ENCODE results near the gene CBX8. TPM values are rescaled to one million over a fixed set of nuclear protein-coding genes. Genes with fewer than 3 reads are reported as not detected.

Gene CBX8
- total and polyA plus RNA-seq, 2 of the 13 experiments (the other 11 are each of a cell fraction or from before 2014, with no cell fraction given), result 0.34 to 12.6 TPM

DNA sequence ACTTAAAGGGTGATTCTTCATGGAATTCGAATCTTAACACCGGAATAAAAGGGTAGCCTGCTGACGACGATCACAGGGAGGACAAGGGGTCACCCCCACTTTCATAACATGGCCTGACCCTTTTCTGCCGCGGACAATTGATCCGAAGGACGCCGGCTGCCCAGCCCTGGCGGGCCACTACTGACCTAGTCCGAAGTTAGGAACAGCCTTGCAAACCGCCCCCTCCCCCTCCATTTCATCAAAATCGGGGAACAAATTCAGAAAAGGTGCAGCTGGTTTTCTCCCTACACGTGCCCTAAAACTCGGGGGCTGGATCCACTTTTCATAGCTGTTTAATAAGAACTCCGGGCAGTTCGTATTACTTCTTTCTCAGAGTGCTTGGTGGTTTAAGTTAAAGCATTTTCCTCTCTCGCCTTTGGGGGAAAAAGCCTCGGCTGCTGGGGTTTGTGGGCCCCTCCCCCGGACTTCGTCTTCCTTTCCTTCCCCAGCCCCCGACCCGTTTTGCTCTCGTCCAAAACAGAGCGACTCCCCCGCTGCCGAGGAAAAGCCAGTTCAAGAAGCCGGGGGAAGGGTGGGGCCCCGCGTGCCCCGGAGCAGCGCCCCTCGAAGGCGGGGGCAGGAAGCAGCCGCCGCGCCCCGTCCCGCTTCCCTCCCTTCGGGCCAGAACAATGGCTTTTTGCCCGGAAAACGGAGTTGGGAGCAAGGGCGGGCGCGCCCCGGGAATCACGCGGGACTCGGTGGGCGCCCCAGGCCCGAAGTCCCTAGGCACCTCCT is 19.6 kb downstream of the CBX8 start (continued):
- peak; percentile 77; the same call in 1 of the 2 replicates for TF ChIP-seq ZNF512B (CRISPR knock-in tag; IDR thresholded peaks at IDR 0.05; ENCODE audit: borderline replicate concordance)
- no peak for TF ChIP-seq ZMAT3 (CRISPR knock-in tag; conservative IDR thresholded peaks at IDR 0.05)
- TF ChIP-seq ZFY (CRISPR knock-in tag; IDR thresholded peaks at IDR 0.05), result peak; percentile 35; the same call in 1 of the 2 replicates
- peak; percentile 34 for TF ChIP-seq AGO2 (optimal IDR thresholded peaks at IDR 0.05; ENCODE audit: low read depth, low read length)
- no peak for TF ChIP-seq ZNF124 (CRISPR knock-in tag; IDR thresholded peaks at IDR 0.05)
- TF ChIP-seq ZNF30 (CRISPR knock-in tag; IDR thresholded peaks at IDR 0.05), result no peak
- TF ChIP-seq TMF1 (CRISPR knock-in tag; IDR thresholded peaks at IDR 0.05; ENCODE audit: low read depth), result no peak
- no peak for TF ChIP-seq SSRP1 (CRISPR knock-in tag; IDR thresholded peaks at IDR 0.05)
- peak; percentile 66; the same call in 1 of the 2 replicates for TF ChIP-seq GABPB1 (CRISPR knock-in tag; IDR thresholded peaks at IDR 0.05)
- no peak for TF ChIP-seq ZFYVE20 (CRISPR knock-in tag; IDR thresholded peaks at IDR 0.05; ENCODE audit: borderline replicate concordance, low read depth)
- TF ChIP-seq ARNT2 (CRISPR knock-in tag; IDR thresholded peaks at IDR 0.05; ENCODE audit: low read depth), result peak; percentile 2; the same call in 1 of the 2 replicates
- TF ChIP-seq EP300 (IDR thresholded peaks at IDR 0.05; ENCODE audit: low read depth in 2 of 2, low read length in 2 of 2), result 0 out of 4 replicates have a peak, but pooled peaks of 1 of the 2 experiments have one; percentile 17
- TF ChIP-seq EP300 (CRISPR knock-in tag; IDR thresholded peaks at IDR 0.05; ENCODE audit: borderline replicate concordance), result no peak
- TF ChIP-seq, protein P1, sequence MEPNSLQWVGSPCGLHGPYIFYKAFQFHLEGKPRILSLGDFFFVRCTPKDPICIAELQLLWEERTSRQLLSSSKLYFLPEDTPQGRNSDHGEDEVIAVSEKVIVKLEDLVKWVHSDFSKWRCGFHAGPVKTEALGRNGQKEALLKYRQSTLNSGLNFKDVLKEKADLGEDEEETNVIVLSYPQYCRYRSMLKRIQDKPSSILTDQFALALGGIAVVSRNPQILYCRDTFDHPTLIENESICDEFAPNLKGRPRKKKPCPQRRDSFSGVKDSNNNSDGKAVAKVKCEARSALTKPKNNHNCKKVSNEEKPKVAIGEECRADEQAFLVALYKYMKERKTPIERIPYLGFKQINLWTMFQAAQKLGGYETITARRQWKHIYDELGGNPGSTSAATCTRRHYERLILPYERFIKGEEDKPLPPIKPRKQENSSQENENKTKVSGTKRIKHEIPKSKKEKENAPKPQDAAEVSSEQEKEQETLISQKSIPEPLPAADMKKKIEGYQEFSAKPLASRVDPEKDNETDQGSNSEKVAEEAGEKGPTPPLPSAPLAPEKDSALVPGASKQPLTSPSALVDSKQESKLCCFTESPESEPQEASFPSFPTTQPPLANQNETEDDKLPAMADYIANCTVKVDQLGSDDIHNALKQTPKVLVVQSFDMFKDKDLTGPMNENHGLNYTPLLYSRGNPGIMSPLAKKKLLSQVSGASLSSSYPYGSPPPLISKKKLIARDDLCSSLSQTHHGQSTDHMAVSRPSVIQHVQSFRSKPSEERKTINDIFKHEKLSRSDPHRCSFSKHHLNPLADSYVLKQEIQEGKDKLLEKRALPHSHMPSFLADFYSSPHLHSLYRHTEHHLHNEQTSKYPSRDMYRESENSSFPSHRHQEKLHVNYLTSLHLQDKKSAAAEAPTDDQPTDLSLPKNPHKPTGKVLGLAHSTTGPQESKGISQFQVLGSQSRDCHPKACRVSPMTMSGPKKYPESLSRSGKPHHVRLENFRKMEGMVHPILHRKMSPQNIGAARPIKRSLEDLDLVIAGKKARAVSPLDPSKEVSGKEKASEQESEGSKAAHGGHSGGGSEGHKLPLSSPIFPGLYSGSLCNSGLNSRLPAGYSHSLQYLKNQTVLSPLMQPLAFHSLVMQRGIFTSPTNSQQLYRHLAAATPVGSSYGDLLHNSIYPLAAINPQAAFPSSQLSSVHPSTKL (CRISPR knock-in tag; IDR thresholded peaks at IDR 0.05), result peak; percentile 57
- TF ChIP-seq, protein P2, sequence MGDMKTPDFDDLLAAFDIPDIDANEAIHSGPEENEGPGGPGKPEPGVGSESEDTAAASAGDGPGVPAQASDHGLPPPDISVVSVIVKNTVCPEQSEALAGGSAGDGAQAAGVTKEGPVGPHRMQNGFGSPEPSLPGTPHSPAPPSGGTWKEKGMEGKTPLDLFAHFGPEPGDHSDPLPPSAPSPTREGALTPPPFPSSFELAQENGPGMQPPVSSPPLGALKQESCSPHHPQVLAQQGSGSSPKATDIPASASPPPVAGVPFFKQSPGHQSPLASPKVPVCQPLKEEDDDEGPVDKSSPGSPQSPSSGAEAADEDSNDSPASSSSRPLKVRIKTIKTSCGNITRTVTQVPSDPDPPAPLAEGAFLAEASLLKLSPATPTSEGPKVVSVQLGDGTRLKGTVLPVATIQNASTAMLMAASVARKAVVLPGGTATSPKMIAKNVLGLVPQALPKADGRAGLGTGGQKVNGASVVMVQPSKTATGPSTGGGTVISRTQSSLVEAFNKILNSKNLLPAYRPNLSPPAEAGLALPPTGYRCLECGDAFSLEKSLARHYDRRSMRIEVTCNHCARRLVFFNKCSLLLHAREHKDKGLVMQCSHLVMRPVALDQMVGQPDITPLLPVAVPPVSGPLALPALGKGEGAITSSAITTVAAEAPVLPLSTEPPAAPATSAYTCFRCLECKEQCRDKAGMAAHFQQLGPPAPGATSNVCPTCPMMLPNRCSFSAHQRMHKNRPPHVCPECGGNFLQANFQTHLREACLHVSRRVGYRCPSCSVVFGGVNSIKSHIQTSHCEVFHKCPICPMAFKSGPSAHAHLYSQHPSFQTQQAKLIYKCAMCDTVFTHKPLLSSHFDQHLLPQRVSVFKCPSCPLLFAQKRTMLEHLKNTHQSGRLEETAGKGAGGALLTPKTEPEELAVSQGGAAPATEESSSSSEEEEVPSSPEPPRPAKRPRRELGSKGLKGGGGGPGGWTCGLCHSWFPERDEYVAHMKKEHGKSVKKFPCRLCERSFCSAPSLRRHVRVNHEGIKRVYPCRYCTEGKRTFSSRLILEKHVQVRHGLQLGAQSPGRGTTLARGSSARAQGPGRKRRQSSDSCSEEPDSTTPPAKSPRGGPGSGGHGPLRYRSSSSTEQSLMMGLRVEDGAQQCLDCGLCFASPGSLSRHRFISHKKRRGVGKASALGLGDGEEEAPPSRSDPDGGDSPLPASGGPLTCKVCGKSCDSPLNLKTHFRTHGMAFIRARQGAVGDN (CRISPR knock-in tag; IDR thresholded peaks at IDR 0.05), result peak; percentile 90
- TF ChIP-seq ASH2L (IDR thresholded peaks at IDR 0.05; ENCODE audit: insufficient read length, low read depth, low read length), result peak; percentile 67
- TF ChIP-seq KDM4B (CRISPR knock-in tag; IDR thresholded peaks at IDR 0.05), result no peak

All from HepG2 (cell line).